ENCODE data around the gene UBE2J1.

The UBE2J1 gene

DNA sequence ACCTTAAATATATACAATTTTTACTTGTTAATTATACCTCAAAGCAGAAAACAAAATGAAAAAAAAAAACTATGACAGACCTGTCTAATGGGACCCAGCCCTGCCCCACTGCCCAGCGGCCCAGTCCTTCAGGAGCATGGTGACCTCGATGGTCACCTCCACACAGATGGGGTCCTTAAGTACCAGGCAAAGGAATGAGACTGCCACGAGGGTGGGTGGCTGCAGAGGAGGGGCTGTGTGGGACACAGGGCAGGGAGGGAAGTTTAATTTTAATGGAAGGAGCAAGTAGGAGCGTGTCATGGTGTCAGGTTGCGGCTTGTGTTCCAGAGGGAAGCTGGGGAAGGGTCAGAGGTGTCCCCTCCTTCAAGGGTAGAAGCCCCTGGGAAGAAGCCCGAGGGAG lies 66.0 kb downstream of the UBE2J1 start:
- DNase-seq, result no peak

DNA sequence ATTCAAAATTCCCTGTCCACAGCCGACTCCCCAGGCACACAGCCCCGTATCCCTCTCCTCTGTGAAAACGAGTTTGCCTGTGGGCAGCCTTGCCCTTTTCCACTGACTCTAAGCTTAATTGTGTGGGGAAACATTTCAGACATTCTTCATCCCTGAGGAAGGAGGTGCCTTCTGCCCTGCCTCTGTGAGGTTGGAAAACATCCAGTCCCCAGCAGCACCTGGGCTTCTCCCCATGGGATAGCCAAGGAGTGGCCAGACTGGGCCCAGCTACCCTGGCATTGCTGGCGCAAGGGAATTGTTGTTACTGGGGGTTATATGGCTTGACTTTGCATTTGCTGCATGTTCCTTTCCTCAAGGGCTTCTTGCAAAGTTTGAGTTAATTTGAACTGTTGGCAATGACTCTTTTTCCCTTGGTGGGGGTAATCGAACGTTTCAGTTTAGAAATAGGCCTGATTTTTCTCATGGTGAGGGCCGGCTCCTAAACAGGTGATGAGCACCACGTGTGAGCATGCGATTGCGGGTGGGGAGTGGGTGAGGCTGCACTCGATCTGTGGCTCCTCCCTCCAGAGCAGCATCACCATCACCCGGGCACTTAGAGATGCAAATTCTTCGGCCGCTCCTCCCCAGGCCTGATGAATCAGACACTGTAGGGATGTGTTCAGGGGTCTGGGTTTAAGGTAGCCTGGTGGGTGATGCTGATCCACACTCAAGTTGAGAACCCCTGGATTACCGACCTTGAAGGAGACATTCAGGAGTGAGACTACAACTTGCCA lies 67.4 kb downstream of the UBE2J1 start:
- DNase-seq, result no peak

DNA sequence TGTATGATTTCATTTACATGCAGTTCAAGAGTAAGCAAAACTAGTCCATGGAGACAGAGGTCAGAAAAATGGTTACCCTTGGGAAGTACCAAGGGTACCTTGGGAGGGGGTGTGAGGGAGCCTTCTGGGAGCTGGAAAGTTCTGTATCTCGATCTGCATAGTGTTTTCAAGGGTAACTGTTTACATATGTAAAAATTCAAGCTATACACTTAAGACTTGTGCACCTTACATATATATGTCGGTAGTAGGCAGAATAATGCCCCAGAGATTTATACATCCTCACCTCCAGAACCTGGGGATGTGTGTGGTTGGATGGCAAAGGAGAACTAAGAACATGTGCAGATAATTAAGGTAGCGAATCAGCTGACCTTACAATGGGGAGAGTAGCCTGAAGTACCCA lies 68.4 kb downstream of the UBE2J1 start:
- no peak for DNase-seq

DNA sequence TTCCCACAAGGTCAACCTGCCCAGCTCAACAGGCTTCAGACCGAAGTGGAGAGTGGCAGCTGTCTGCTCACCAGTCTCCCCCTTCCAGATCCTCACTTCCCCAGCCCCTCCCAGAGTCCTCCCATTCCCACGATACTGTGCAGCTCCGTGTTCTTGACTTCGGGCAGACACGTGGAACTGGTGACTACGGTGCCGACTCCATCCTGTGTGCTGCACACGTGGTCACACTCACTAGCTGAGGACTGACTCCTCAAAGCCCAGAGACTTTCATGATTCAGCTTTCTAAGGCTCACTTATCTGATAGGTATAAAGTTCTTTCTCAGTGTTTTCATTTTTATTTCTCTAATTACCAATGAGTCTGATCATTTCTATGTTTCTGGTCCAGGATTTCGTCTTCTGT lies 69.8 kb downstream of the UBE2J1 start:
- DNase-seq, result no peak

DNA sequence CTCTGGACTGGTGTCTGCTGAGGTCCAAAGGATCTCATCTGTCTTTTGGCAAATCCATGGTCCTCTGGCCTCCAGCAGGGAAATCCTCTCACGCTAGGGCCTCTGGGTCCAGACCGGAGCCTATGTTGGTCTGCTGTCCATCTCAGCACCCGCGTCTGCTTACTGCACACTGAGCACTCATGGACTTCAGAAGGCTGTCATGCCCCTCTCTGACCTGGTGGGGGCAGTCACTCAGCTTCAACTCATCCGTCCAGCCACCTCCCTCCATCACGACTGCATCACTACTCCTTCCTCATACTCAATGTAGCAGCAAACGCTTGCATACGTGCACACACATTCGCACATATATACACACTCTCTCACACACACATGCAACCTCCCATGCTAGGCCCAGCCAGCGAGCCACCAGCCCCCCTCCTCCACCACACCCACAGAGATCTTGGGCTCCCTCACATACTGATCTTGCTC lies 70.7 kb downstream of the UBE2J1 start:
- no peak for DNase-seq

DNA sequence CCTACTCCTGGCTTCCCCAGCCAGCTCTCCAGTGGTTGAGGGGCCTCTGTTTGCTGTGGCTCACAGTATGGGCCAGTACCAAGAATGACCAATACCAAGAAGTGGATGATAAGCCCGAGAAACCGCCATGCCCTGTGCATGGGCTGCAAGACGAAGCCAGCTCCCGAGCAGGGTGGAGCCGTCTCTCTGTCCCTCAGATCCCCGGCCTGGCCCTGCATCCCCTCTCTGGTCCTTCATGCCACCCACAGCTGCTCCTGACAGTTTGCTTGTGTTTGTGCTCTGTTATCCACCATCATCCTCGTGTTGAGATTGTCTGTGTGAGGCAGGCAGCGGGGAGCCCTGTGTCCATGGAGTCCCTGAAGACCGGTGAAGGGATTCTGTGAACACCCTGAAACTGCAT lies 73.6 kb downstream of the UBE2J1 start:
- no peak for DNase-seq
